ENCODE results near the gene LRRC25. TPM values are rescaled to one million over a fixed set of nuclear protein-coding genes. Genes with fewer than 3 reads are reported as not detected.
A peak's percentile ranks its signal among the peaks of the same experiment; 100 is the strongest.

The LRRC25 gene
- total RNA-seq, 4 donors from 2014 or later = 3.3 to 4.9 (median 4.1) TPM; not detected in 1

GRCh38 chr19:18431351-18432197 is 34.2 kb upstream of the LRRC25 start:
- Histone ChIP-seq H3K9me3 (no peaks in the 10 kb centered on the region), H3K36me3 (no peaks in the 10 kb centered on the region), H3K27ac (no peak overlapping the region), H3K4me3 (no peak overlapping the region), H3K27me3 (no peaks in the 10 kb centered on the region), H3K4me1 (peaks cover 8 to 36% (median 24%) of the 10 kb centered on the region in 4 donors)
- in situ Hi-C loops (cut with MboI; ENCODE audit: low pct_ligation_motif_present in 1 of 4, low pct_unique_long_range_greater_than_20kb in 1 of 4, low sequenced_read_pairs in 3 of 4) = no loop called here
- WGBS, 2 donors (ENCODE audit: low coverage in 1 of 2) = 82% methylated on average over 27 of the region's 34 CpGs; no CpG with 5 or more reads in 1 of the 2 donors
- DNase-seq = no peak
- intact Hi-C loops (cut with DNase I; ENCODE audit: low total_unique reads) = no loop called here
- TF ChIP-seq POLR2A (IDR thresholded peaks at IDR 0.05) = no peak
- TF ChIP-seq, protein P1, sequence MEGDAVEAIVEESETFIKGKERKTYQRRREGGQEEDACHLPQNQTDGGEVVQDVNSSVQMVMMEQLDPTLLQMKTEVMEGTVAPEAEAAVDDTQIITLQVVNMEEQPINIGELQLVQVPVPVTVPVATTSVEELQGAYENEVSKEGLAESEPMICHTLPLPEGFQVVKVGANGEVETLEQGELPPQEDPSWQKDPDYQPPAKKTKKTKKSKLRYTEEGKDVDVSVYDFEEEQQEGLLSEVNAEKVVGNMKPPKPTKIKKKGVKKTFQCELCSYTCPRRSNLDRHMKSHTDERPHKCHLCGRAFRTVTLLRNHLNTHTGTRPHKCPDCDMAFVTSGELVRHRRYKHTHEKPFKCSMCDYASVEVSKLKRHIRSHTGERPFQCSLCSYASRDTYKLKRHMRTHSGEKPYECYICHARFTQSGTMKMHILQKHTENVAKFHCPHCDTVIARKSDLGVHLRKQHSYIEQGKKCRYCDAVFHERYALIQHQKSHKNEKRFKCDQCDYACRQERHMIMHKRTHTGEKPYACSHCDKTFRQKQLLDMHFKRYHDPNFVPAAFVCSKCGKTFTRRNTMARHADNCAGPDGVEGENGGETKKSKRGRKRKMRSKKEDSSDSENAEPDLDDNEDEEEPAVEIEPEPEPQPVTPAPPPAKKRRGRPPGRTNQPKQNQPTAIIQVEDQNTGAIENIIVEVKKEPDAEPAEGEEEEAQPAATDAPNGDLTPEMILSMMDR (IDR thresholded peaks at IDR 0.05) = no peak
- no peak for TF ChIP-seq EP300 (IDR thresholded peaks at IDR 0.05; ENCODE audit: low read depth)
- no peak for TF ChIP-seq POLR2AphosphoS5 (IDR thresholded peaks at IDR 0.05)

- peaks cover 17 to 41% (median 29%) of the 10 kb centered on the region in 4 donors for H3K4me1 ChIP-seq
- H3K27ac ChIP-seq = no peak overlapping the region
- intact Hi-C loops (cut with DNase I; ENCODE audit: low total_unique reads) = no loop called here
- WGBS, 2 donors (ENCODE audit: low coverage in 1 of 2) = 86% methylated on average over 11 of the region's 21 CpGs; no CpG with 5 or more reads in 1 of the 2 donors
- H3K9me3 ChIP-seq = no peaks in the 10 kb centered on the region
- H3K4me3 ChIP-seq = no peak overlapping the region
- H3K27me3 ChIP-seq = no peaks in the 10 kb centered on the region
- no peak for DNase-seq
- H3K36me3 ChIP-seq = no peaks in the 10 kb centered on the region
- in situ Hi-C loops (cut with MboI; ENCODE audit: low pct_ligation_motif_present in 1 of 4, low pct_unique_long_range_greater_than_20kb in 1 of 4, low sequenced_read_pairs in 3 of 4) = no loop called here
- TF ChIP-seq EP300 (IDR thresholded peaks at IDR 0.05; ENCODE audit: low read depth) = no peak
- TF ChIP-seq POLR2A (IDR thresholded peaks at IDR 0.05) = no peak
- TF ChIP-seq POLR2AphosphoS5 (IDR thresholded peaks at IDR 0.05) = no peak
- TF ChIP-seq, protein P1 (IDR thresholded peaks at IDR 0.05) = no peak
These were observed 33.2 kb upstream of the LRRC25 start for GRCh38 chr19:18430417-18431144.

DNA sequence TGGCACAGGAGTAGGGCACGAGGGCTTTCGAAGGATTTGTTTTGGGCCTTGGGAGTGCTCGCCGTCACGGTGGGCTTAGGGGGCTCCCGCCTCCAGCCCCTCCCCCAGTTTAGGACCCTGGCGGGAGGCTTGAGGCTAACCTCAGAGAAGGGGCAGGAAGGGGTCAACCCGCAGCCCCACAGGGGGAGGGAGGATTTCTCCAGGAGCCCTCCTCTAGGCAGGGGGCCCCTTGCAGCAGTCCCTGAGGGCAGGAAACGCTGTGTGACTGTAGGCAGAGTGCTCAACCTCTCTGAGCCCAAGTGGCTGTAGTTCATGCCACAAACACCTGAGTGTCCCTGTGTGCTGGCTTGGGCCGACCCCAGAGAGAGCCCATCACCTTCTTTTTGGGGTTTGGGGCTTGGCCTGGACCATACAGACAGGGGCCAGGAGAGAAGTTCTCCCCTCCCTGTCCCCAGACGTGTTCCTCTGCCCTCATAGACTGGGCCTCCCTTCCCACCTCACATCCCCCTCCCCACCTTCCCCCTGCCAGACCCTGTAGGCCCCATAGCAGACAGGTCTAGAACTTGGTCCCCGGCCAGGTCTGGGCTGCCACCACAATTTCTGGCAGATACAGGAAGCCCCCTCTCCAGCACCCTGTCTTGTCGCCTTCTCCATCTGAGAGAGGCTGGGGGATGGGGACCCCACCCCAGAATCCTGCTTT is 32.4 kb upstream of the LRRC25 start:
- no peak for DNase-seq
- Histone ChIP-seq H3K4me3 (peak overlapping the region in 2 of 4 donors; percentile 42 to 53), H3K27ac (peak overlapping the region; percentile 76 to 82 (median 78)), H3K4me1 (peaks cover 22 to 45% (median 32%) of the 10 kb centered on the region in 4 donors), H3K36me3 (no peaks in the 10 kb centered on the region), H3K9me3 (no peaks in the 10 kb centered on the region), H3K27me3 (no peaks in the 10 kb centered on the region)
- in situ Hi-C loops (cut with MboI; ENCODE audit: low pct_ligation_motif_present in 1 of 4, low pct_unique_long_range_greater_than_20kb in 1 of 4, low sequenced_read_pairs in 3 of 4) = no loop called here
- TF ChIP-seq, protein P1 (IDR thresholded peaks at IDR 0.05) = no peak
- TF ChIP-seq POLR2AphosphoS5 (IDR thresholded peaks at IDR 0.05) (no peak), EP300 (IDR thresholded peaks at IDR 0.05; ENCODE audit: low read depth) (no peak), POLR2A (IDR thresholded peaks at IDR 0.05) (no peak)
- intact Hi-C loops (cut with DNase I; ENCODE audit: low total_unique reads) = no loop called here
- 59% methylated on average over 12 of the region's 13 CpGs; no CpG with 5 or more reads in 1 of the 2 donors for WGBS, 2 donors (ENCODE audit: low coverage in 1 of 2)
